ENCODE measurements around the gene HPCAL4. TPM values are rescaled to one million over a fixed set of nuclear protein-coding genes. Genes with fewer than 3 reads are reported as not detected.
A peak's percentile ranks its signal among the peaks of the same experiment; 100 is the strongest.

HPCAL4 gene
- total RNA-seq, 1 donor from 2014 or later = 0.88 TPM

GRCh38 chr1:39648496-39648895, 42.7 kb downstream of the HPCAL4 start:
- Histone ChIP-seq H3K27ac (replicated peaks) (peak overlapping the region; percentile 85), H3K9me3 (replicated peaks) (no peaks in the 10 kb centered on the region), H3K36me3 (no peaks in the 10 kb centered on the region), H3K4me3 (no peak overlapping the region), H3K27me3 (ENCODE audit: low read depth) (no peaks in the 10 kb centered on the region), H3K4me1 (peaks cover 73% of the 10 kb centered on the region)
- TF ChIP-seq, protein P1, sequence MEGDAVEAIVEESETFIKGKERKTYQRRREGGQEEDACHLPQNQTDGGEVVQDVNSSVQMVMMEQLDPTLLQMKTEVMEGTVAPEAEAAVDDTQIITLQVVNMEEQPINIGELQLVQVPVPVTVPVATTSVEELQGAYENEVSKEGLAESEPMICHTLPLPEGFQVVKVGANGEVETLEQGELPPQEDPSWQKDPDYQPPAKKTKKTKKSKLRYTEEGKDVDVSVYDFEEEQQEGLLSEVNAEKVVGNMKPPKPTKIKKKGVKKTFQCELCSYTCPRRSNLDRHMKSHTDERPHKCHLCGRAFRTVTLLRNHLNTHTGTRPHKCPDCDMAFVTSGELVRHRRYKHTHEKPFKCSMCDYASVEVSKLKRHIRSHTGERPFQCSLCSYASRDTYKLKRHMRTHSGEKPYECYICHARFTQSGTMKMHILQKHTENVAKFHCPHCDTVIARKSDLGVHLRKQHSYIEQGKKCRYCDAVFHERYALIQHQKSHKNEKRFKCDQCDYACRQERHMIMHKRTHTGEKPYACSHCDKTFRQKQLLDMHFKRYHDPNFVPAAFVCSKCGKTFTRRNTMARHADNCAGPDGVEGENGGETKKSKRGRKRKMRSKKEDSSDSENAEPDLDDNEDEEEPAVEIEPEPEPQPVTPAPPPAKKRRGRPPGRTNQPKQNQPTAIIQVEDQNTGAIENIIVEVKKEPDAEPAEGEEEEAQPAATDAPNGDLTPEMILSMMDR (IDR thresholded peaks at IDR 0.05; ENCODE audit: borderline replicate concordance) = no peak
- intact Hi-C loops (cut with micrococcal nuclease) = no loop called here
- no peak for DNase-seq

- H3K27me3 ChIP-seq (ENCODE audit: low read depth) = no peaks in the 10 kb centered on the region
- intact Hi-C loops (cut with micrococcal nuclease) = no loop called here
These were observed 44.0 kb downstream of the HPCAL4 start for GRCh38 chr1:39647247-39647646.

GRCh38 chr1:39646232-39647081, 44.8 kb downstream of the HPCAL4 start:
- Histone ChIP-seq H3K27ac (replicated peaks) (peak overlapping the region; percentile 85), H3K4me3 (no peak overlapping the region), H3K36me3 (no peaks in the 10 kb centered on the region), H3K9me3 (replicated peaks) (no peaks in the 10 kb centered on the region), H3K4me1 (peaks cover 71% of the 10 kb centered on the region), H3K27me3 (ENCODE audit: low read depth) (no peaks in the 10 kb centered on the region)
- peak; percentile 94 for DNase-seq
- TF ChIP-seq, protein P1 (IDR thresholded peaks at IDR 0.05; ENCODE audit: borderline replicate concordance) = no peak
- intact Hi-C loops (cut with micrococcal nuclease) = no loop called here

More at GRCh38 chr1:39647247-39647646, 44.0 kb downstream of the HPCAL4 start:
- H3K36me3 ChIP-seq = no peaks in the 10 kb centered on the region
- TF ChIP-seq, protein P1 (IDR thresholded peaks at IDR 0.05; ENCODE audit: borderline replicate concordance) = no peak
- DNase-seq = no peak
- H3K4me3 ChIP-seq = peak overlapping the region; percentile 14
- peak overlapping the region; percentile 85 for H3K27ac ChIP-seq (replicated peaks)
- peaks cover 73% of the 10 kb centered on the region for H3K4me1 ChIP-seq
- no peaks in the 10 kb centered on the region for H3K9me3 ChIP-seq (replicated peaks)

DNA sequence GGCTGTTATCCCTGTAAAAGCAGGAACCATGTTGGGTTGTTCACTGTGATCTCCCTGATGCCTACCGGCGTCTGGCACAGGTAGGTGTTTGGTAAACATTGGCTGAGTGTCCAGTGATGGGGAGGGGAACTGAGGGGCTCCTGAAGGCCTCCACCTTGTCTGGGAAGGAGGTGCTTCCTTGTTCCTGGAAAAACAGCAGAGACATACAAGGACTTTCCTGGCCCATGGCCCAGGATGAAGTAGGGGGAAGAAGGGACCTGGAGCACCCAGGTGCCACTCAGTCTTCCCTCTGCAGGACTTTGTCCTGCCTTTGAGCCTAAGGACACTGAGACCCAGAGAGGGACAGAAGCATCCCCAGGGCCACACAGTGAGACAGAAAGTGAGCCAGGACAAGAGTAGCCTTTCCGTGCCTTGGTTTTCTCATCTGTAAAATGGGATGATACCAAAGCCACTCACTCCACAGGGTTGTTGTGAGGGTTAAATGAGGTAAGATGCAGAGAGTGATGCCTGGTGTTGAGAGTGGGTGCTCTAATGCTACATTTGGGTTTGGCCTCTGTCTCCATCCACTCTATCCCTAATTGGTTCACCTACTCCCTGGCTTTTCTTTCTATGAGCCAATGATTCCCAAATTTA, 45.7 kb downstream of the HPCAL4 start:
- peaks cover 64% of the 10 kb centered on the region for H3K4me1 ChIP-seq
- no peaks in the 10 kb centered on the region for H3K36me3 ChIP-seq
- no peaks in the 10 kb centered on the region for H3K27me3 ChIP-seq (ENCODE audit: low read depth)
- peak overlapping the region; percentile 85 for H3K27ac ChIP-seq (replicated peaks)
- TF ChIP-seq, protein P1 (IDR thresholded peaks at IDR 0.05; ENCODE audit: borderline replicate concordance) = no peak
- H3K9me3 ChIP-seq (replicated peaks) = no peaks in the 10 kb centered on the region
- intact Hi-C loops (cut with micrococcal nuclease) = no loop called here
- no peak overlapping the region for H3K4me3 ChIP-seq
- DNase-seq = no peak

DNA sequence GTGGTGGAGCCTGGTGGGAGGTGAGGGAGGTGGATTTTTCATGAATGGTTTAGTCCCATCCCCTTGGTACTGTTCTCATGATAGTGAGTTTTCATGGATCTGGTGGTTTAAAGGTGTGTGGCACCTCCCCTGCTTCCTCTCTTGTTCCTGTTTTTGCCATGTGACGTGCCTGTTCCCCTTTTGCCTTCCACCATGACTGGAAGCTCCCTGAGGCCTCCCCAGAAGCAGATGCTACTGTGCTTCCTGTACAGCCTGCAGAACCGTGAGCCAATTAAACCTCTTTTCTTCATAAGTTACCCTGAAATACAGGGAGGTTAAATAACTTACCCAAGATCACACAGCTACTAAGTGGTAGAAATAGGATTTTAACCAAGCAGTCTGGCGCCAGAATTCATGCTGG, 47.5 kb downstream of the HPCAL4 start:
- intact Hi-C loops (cut with micrococcal nuclease) = no loop called here
- Histone ChIP-seq H3K36me3 (no peaks in the 10 kb centered on the region), H3K4me3 (no peak overlapping the region), H3K27ac (replicated peaks) (peak overlapping the region; percentile 36), H3K4me1 (peaks cover 68% of the 10 kb centered on the region), H3K9me3 (replicated peaks) (no peaks in the 10 kb centered on the region), H3K27me3 (ENCODE audit: low read depth) (peaks cover 10% of the 10 kb centered on the region)
- DNase-seq = no peak
- TF ChIP-seq, protein P1 (IDR thresholded peaks at IDR 0.05; ENCODE audit: borderline replicate concordance) = no peak

All from left ventricle myocardium inferior (tissue), 1 donor.